Measurements from ENCODE around the gene GFI1B.
"Not testable (repeated sequence)": the region's sequence is repeated elsewhere in the genome, so short reads cannot be mapped to it uniquely, and the experiment has no call there.

GFI1B gene

GRCh38 chr9:132997591-132997990 lies 19.1 kb downstream of the GFI1B start:
- peaks cover 14% of the 10 kb centered on the region; the same call in 1 of the 2 replicates for H3K36me3 ChIP-seq (ENCODE audit: insufficient read depth, low read length)
- peaks cover 16% of the 10 kb centered on the region; the same call in 1 of the 2 replicates for H3K79me2 ChIP-seq (ENCODE audit: insufficient read depth, low read length)
- H2AFZ ChIP-seq (ENCODE audit: low read length), result no peak overlapping the region
- no peaks in the 10 kb centered on the region for H4K20me1 ChIP-seq (ENCODE audit: insufficient read depth, low read length, poor library complexity, severe bottlenecking)
- H3K4me3 ChIP-seq (ENCODE audit: low read length, poor library complexity, severe bottlenecking), result no peak overlapping the region
- H3K4me2 ChIP-seq (ENCODE audit: low read depth, low read length, poor library complexity, severe bottlenecking), result no peak overlapping the region
- TF ChIP-seq CTCF (conservative IDR thresholded peaks at IDR 0.05; ENCODE audit: low read length) (no peak), EZH2phosphoT487 (IDR thresholded peaks at IDR 0.05; ENCODE audit: borderline replicate concordance) (no peak)
- H3K9me3 ChIP-seq (ENCODE audit: insufficient read depth, low read depth, low read length), result no peaks in the 10 kb centered on the region
- H3K9ac ChIP-seq (ENCODE audit: low read depth, low read length, poor library complexity, severe bottlenecking), result no peak overlapping the region
- H3F3A ChIP-seq (ENCODE audit: low read depth), result peaks cover 7% of the 10 kb centered on the region
- H3K4me1 ChIP-seq (ENCODE audit: insufficient read depth, low read length, poor library complexity, severe bottlenecking), result peaks cover 81% of the 10 kb centered on the region
- no peaks in the 10 kb centered on the region for H3K9me2 ChIP-seq (replicated peaks; ENCODE audit: low read depth, low read length)
- no peaks in the 10 kb centered on the region for H3K27me3 ChIP-seq (ENCODE audit: insufficient read depth, low read length, poor library complexity, severe bottlenecking)

GRCh38 chr9:132998221-132998620 lies 19.7 kb downstream of the GFI1B start:
- not testable (repeated sequence) for H4K20me1 ChIP-seq (ENCODE audit: insufficient read depth, low read length, poor library complexity, severe bottlenecking); H3K4me3 ChIP-seq (ENCODE audit: low read length, poor library complexity, severe bottlenecking); H3F3A ChIP-seq (ENCODE audit: low read depth); H3K27me3 ChIP-seq (ENCODE audit: insufficient read depth, low read length, poor library complexity, severe bottlenecking); H2AFZ ChIP-seq (ENCODE audit: low read length); H3K9me3 ChIP-seq (ENCODE audit: insufficient read depth, low read depth, low read length); H3K9me2 ChIP-seq (replicated peaks; ENCODE audit: low read depth, low read length); H3K79me2 ChIP-seq (ENCODE audit: insufficient read depth, low read length); H3K36me3 ChIP-seq (ENCODE audit: insufficient read depth, low read length)
- peaks cover 81% of the 10 kb centered on the region for H3K4me1 ChIP-seq (ENCODE audit: insufficient read depth, low read length, poor library complexity, severe bottlenecking)
- H3K4me2 ChIP-seq (ENCODE audit: low read depth, low read length, poor library complexity, severe bottlenecking), result peak overlapping the region; percentile 9
- H3K9ac ChIP-seq (ENCODE audit: low read depth, low read length, poor library complexity, severe bottlenecking), result peak overlapping the region; percentile 62

- no peak overlapping the region for H3K4me3 ChIP-seq (ENCODE audit: low read length, poor library complexity, severe bottlenecking)
- TF ChIP-seq CTCF (conservative IDR thresholded peaks at IDR 0.05; ENCODE audit: low read length) (peak; percentile 14; the same call in 1 of the 2 replicates), EZH2phosphoT487 (IDR thresholded peaks at IDR 0.05; ENCODE audit: borderline replicate concordance) (no peak)
- H4K20me1 ChIP-seq (ENCODE audit: insufficient read depth, low read length, poor library complexity, severe bottlenecking), result no peaks in the 10 kb centered on the region
- no peaks in the 10 kb centered on the region for H3K9me3 ChIP-seq (ENCODE audit: insufficient read depth, low read depth, low read length)
- H3F3A ChIP-seq (ENCODE audit: low read depth), result peaks cover 15% of the 10 kb centered on the region
- H3K9ac ChIP-seq (ENCODE audit: low read depth, low read length, poor library complexity, severe bottlenecking), result peak overlapping the region; percentile 62
- H3K36me3 ChIP-seq (ENCODE audit: insufficient read depth, low read length), result no peaks in the 10 kb centered on the region
- H3K9me2 ChIP-seq (replicated peaks; ENCODE audit: low read depth, low read length), result no peaks in the 10 kb centered on the region
- H3K4me1 ChIP-seq (ENCODE audit: insufficient read depth, low read length, poor library complexity, severe bottlenecking), result peaks cover 81% of the 10 kb centered on the region
- H3K4me2 ChIP-seq (ENCODE audit: low read depth, low read length, poor library complexity, severe bottlenecking), result peak overlapping the region; percentile 9
- no peak overlapping the region for H2AFZ ChIP-seq (ENCODE audit: low read length)
- peaks cover 4% of the 10 kb centered on the region; the same call in 1 of the 2 replicates for H3K79me2 ChIP-seq (ENCODE audit: insufficient read depth, low read length)
- H3K27me3 ChIP-seq (ENCODE audit: insufficient read depth, low read length, poor library complexity, severe bottlenecking), result no peaks in the 10 kb centered on the region
Measured at GRCh38 chr9:132998831-132999635, 20.5 kb downstream of the GFI1B start.

Measured in Loucy (cell line).